ENCODE measurements around the gene EXO1.

EXO1 gene

DNA sequence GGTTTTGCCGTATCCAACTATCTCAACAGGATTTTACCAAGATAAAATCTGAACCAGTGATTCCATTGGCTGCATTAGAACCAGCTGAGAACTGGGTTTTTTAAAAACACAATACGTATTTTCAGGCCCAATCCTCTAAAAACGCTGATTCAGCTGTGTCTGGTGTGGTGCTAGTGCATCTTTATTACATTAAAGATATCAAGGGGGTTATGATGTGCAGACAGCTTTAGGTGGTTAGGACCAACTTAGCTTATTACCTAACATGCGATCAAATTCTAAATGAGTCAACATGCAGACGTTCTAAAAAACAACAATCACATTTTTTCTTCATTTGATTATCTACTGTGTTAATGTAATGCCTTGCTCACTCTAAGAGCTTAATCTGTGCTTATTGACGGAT lies 32.0 kb upstream of the EXO1 start:
- TF ChIP-seq, protein P1, sequence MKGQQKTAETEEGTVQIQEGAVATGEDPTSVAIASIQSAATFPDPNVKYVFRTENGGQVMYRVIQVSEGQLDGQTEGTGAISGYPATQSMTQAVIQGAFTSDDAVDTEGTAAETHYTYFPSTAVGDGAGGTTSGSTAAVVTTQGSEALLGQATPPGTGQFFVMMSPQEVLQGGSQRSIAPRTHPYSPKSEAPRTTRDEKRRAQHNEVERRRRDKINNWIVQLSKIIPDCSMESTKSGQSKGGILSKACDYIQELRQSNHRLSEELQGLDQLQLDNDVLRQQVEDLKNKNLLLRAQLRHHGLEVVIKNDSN (IDR thresholded peaks at IDR 0.05) = no peak
- no peak for TF ChIP-seq EGR1 (IDR thresholded peaks at IDR 0.05)
- TF ChIP-seq TEAD4 (IDR thresholded peaks at IDR 0.05) = no peak
- TF ChIP-seq NFIC (IDR thresholded peaks at IDR 0.05) = no peak
- TF ChIP-seq EP300 (IDR thresholded peaks at IDR 0.05; ENCODE audit: borderline replicate concordance) = no peak
- TF ChIP-seq, protein P2, sequence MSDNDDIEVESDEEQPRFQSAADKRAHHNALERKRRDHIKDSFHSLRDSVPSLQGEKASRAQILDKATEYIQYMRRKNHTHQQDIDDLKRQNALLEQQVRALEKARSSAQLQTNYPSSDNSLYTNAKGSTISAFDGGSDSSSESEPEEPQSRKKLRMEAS (IDR thresholded peaks at IDR 0.05) = no peak
- no peak for TF ChIP-seq CEBPB (IDR thresholded peaks at IDR 0.05)
- TF ChIP-seq TCF12 (IDR thresholded peaks at IDR 0.05; ENCODE audit: low read depth) = no peak

DNA sequence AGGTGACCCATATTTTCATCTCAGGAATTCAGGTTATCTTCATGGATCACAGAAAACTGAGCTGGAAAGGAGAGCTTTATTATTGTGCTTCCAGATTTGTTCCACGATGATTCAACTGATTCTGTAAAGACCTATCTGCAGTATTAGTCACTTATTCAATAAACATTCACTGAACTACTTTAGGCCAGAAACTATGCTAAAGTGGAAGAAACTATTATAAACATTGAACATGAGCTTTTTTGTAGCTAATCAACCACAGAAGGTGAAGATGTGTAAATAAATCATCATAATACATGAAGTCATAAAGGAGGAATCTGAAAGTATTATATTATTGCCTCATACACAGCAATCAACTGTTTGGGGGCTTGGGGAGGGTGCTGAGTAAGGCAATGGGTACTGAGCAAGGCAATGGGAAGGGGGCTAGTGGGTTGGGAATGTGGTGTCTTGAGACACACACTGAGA lies 30.6 kb upstream of the EXO1 start:
- no peak for TF ChIP-seq TAF1 (IDR thresholded peaks at IDR 0.05; ENCODE audit: low read depth)
- no peak for TF ChIP-seq CEBPB (IDR thresholded peaks at IDR 0.05)
- TF ChIP-seq, protein P1 (IDR thresholded peaks at IDR 0.05) = no peak
- no peak for TF ChIP-seq NFIC (IDR thresholded peaks at IDR 0.05)
- no peak for TF ChIP-seq RAD21 (IDR thresholded peaks at IDR 0.05; ENCODE audit: low read depth)

DNA sequence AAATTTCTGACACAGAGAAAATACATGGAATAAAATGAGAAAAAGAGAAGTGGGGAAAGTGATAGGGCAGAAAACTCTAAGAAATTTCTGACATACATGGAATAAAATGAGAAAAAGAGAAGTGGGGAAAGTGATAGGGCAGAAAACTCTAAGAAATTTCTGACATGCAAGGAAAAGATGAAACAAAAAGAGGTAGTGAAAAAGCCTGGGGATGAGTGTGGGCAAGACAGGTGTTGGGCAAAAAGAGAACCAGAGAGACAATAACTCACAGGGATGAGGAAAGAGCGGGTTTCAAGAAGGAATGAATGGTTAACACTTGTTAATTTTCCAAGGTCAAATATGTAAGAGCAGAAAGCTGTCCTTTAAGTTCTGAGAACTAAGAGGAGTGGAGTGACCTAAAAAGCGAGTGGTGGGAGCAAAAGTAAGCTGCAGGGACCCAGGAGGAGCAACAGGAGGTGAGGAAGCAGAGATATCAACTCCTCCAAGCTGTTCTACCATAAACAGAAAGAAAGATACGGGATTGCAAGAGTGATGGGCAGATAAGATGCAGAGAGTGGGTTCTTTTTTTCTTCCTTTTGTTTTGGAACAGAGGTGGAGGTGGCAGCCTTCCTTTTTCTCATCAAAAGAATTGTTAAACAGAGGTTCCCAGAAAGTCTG lies 29.9 kb upstream of the EXO1 start:
- TF ChIP-seq NFIC (IDR thresholded peaks at IDR 0.05) = no peak
- no peak for TF ChIP-seq CEBPB (IDR thresholded peaks at IDR 0.05)

DNA sequence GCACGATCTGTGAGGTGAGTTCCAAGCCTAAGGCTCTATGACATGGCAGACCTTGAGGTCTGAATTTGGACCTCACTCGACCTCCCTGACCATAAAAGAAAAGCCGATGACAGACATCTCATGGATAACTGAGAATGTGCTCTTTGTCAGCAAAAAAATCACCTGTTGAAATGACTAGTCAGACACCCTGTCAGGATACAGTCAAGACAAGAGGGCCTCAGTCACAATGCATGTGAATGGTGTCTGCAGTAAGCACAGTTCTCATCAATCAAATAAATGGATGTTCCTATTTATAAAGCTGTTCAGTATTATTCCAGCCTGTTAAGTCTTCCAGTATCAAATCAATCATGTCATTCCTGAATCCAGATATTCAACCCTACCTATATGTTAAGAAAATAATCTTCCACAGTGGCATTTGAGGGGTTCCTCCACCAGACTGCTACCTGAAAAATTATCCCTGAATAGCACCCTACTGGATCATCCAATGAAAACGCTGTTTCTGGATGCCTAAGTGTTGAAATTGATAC lies 28.6 kb upstream of the EXO1 start:
- TF ChIP-seq NFIC (IDR thresholded peaks at IDR 0.05) (no peak), ZBTB7A (IDR thresholded peaks at IDR 0.05; ENCODE audit: low read depth) (no peak), EP300 (IDR thresholded peaks at IDR 0.05; ENCODE audit: borderline replicate concordance) (no peak)

DNA sequence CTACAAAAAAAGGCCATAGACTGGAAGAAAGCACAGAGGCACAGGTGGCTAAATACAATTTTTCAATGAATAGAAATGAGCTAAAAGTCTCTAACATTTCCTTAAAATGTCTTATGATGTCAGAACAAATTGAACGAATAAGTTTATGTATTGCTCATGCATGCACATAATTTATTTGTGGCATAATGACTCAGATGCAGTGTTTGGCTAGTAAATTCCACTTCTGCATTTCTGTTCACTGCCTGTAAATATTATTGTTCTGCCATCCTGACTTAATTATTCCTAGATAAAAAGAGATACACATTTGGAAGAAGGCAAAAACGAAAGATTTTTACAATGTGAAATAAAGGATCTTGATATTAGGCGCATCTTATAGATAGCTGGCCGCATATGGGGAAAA lies 26.6 kb upstream of the EXO1 start:
- no peak for TF ChIP-seq ZBTB7A (IDR thresholded peaks at IDR 0.05; ENCODE audit: low read depth)
- no peak for TF ChIP-seq RAD21 (IDR thresholded peaks at IDR 0.05; ENCODE audit: low read depth)
- TF ChIP-seq, protein P1 (IDR thresholded peaks at IDR 0.05) = no peak
- no peak for TF ChIP-seq CEBPB (IDR thresholded peaks at IDR 0.05)
- TF ChIP-seq CREB1 (IDR thresholded peaks at IDR 0.05; ENCODE audit: low read depth) = no peak
- TF ChIP-seq TCF12 (IDR thresholded peaks at IDR 0.05; ENCODE audit: low read depth) = no peak
- no peak for TF ChIP-seq FOXM1 (IDR thresholded peaks at IDR 0.05; ENCODE audit: borderline replicate concordance, low read depth)
- TF ChIP-seq YY1 (IDR thresholded peaks at IDR 0.05; ENCODE audit: low read depth) = no peak
- TF ChIP-seq, protein P3, sequence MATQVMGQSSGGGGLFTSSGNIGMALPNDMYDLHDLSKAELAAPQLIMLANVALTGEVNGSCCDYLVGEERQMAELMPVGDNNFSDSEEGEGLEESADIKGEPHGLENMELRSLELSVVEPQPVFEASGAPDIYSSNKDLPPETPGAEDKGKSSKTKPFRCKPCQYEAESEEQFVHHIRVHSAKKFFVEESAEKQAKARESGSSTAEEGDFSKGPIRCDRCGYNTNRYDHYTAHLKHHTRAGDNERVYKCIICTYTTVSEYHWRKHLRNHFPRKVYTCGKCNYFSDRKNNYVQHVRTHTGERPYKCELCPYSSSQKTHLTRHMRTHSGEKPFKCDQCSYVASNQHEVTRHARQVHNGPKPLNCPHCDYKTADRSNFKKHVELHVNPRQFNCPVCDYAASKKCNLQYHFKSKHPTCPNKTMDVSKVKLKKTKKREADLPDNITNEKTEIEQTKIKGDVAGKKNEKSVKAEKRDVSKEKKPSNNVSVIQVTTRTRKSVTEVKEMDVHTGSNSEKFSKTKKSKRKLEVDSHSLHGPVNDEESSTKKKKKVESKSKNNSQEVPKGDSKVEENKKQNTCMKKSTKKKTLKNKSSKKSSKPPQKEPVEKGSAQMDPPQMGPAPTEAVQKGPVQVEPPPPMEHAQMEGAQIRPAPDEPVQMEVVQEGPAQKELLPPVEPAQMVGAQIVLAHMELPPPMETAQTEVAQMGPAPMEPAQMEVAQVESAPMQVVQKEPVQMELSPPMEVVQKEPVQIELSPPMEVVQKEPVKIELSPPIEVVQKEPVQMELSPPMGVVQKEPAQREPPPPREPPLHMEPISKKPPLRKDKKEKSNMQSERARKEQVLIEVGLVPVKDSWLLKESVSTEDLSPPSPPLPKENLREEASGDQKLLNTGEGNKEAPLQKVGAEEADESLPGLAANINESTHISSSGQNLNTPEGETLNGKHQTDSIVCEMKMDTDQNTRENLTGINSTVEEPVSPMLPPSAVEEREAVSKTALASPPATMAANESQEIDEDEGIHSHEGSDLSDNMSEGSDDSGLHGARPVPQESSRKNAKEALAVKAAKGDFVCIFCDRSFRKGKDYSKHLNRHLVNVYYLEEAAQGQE (IDR thresholded peaks at IDR 0.05; ENCODE audit: low read depth) = no peak
- TF ChIP-seq TEAD4 (IDR thresholded peaks at IDR 0.05) = no peak
- TF ChIP-seq EGR1 (IDR thresholded peaks at IDR 0.05) = no peak
- no peak for TF ChIP-seq EP300 (IDR thresholded peaks at IDR 0.05; ENCODE audit: borderline replicate concordance)
- TF ChIP-seq, protein P2 (IDR thresholded peaks at IDR 0.05) = no peak
- no peak for TF ChIP-seq TAF1 (IDR thresholded peaks at IDR 0.05; ENCODE audit: low read depth)
- no peak for TF ChIP-seq NFIC (IDR thresholded peaks at IDR 0.05)

DNA sequence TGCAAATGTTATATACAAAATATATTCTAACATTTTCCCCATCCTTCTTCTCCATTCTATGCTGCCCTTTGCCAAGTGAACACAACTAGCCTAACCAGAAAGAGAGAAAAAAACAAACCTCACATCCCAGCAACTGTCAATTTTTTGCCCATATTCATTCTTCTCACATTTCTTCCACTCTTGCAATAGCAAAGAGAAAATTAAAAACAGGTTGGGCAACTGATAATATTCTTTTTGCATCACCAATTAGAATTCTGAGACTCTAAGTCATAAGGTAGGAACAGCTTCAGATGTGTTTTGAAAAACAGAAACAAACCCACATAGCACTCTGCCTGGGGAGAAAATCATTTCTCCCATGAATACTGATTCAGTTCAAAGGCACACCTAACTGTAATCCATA lies 25.2 kb upstream of the EXO1 start:
- TF ChIP-seq, protein P3 (IDR thresholded peaks at IDR 0.05; ENCODE audit: low read depth) = no peak
- TF ChIP-seq, protein P2 (IDR thresholded peaks at IDR 0.05) = no peak
- TF ChIP-seq CREB1 (IDR thresholded peaks at IDR 0.05; ENCODE audit: low read depth) = no peak
- TF ChIP-seq, protein P1 (IDR thresholded peaks at IDR 0.05) = no peak
- TF ChIP-seq ZBTB7A (IDR thresholded peaks at IDR 0.05; ENCODE audit: low read depth) = no peak
- no peak for TF ChIP-seq TCF12 (IDR thresholded peaks at IDR 0.05; ENCODE audit: low read depth)
- TF ChIP-seq NFIC (IDR thresholded peaks at IDR 0.05) = no peak
- TF ChIP-seq EGR1 (IDR thresholded peaks at IDR 0.05) = no peak
- no peak for TF ChIP-seq TAF1 (IDR thresholded peaks at IDR 0.05; ENCODE audit: low read depth)
- TF ChIP-seq TEAD4 (IDR thresholded peaks at IDR 0.05) = no peak

Data from Ishikawa (cell line).